SK-N-SH (cell line): ENCODE data around the gene HSF2. TPM values are rescaled to one million over a fixed set of nuclear protein-coding genes. Genes with fewer than 3 reads are reported as not detected.

Source experiments
- CTCF ChIA-PET: fragments of 300-600, 350-600 bp; formaldehyde crosslinking; extraction: SDS; loops from one replicate; lab custom pipeline; 2021; lab: Yijun Ruan, JAX
- POLR2A ChIA-PET: fragments of 350-600 bp; sonication (Branson Sonifier 250); formaldehyde crosslinking; extraction: SDS; loops from one replicate; lab custom pipeline; 2020; ENCODE audit warnings: antibody characterized with exemption, inconsistent platforms; lab: Yijun Ruan, JAX
- DNase-seq: peaks from one replicate; pipeline ENCODE4 v3.0.0; 2012
- H2AFZ ChIP-seq: fragments of 200-600 bp; sonication (generic); 2 replicates; pipeline ENCODE4 v1.8.1; 2016; ENCODE audit warnings: antibody characterized with exemption, mild to moderate bottlenecking, low read depth
- H3F3A ChIP-seq: fragments of 200-600 bp; sonication (generic); replicated peaks from 2 replicates; pipeline ENCODE3; 2016; ENCODE audit warnings: antibody characterized with exemption, mild to moderate bottlenecking; ENCODE audit not compliant: insufficient read depth
- H3K27ac ChIP-seq, 2 experiments: fragments of 200-500 bp in 1 of 2; fragments of 200-600 bp in 1 of 2; sonication (Bioruptor generic) in 1 of 2; sonication (generic), shearing (Covaris generic) in 1 of 2; 2 replicates each; pipeline versions ENCODE4 v1.5.1 to v1.6.1; 2014 to 2016; ENCODE audit warnings: low read depth in 2 of 2, inconsistent platforms in 1 of 2, low read length in 1 of 2, mild to moderate bottlenecking in 1 of 2, mixed read lengths in 1 of 2
- H3K27me3 ChIP-seq: fragments of 200-600 bp; sonication (generic), shearing (Covaris generic); 2 replicates; pipeline ENCODE4 v1.6.1; 2016; ENCODE audit warnings: mixed run types; ENCODE audit not compliant: insufficient read depth
- H3K36me3 ChIP-seq, 2 experiments: fragments of 200-500 bp in 1 of 2; fragments of 200-600 bp in 1 of 2; sonication (Bioruptor generic) in 1 of 2; sonication (generic) in 1 of 2; replicated peaks in 1 of 2; 2 replicates each; pipeline versions ENCODE3 to v1.5.1; 2014 to 2016; ENCODE audit warnings: low read length in 1 of 2, mild to moderate bottlenecking in 1 of 2; ENCODE audit not compliant: insufficient read depth in 2 of 2, control insufficient read depth in 1 of 2
- H3K4me1 ChIP-seq, 2 experiments: fragments of 200-500 bp in 1 of 2; fragments of 200-600 bp in 1 of 2; sonication (Bioruptor generic) in 1 of 2; sonication (generic), shearing (Covaris generic) in 1 of 2; 2 replicates each; pipeline versions ENCODE4 v1.5.1 to v1.6.1; 2014 to 2016; ENCODE audit warnings: low read depth in 1 of 2, low read length in 1 of 2, mixed run types in 1 of 2; ENCODE audit not compliant: insufficient read depth in 2 of 2, control insufficient read depth in 1 of 2
- H3K4me2 ChIP-seq: fragments of 200-600 bp; sonication (generic), shearing (Covaris generic); 2 replicates; pipeline ENCODE4 v1.6.1; 2017; ENCODE audit warnings: mixed run types
- H3K4me3 ChIP-seq, 2 experiments: fragments of 200-500 bp in 1 of 2; fragments of 200-600 bp in 1 of 2; sonication (Bioruptor generic) in 1 of 2; sonication (generic), shearing (Covaris generic) in 1 of 2; 2 replicates each; pipeline versions ENCODE4 v1.5.1 to v1.8.1; 2014 to 2016; ENCODE audit warnings: low read depth in 2 of 2, inconsistent platforms in 1 of 2, low read length in 1 of 2, mild to moderate bottlenecking in 1 of 2, mixed read lengths in 1 of 2, moderate library complexity in 1 of 2
- H3K79me2 ChIP-seq: fragments of 200-600 bp; sonication (generic); 2 replicates; pipeline ENCODE4 v1.8.1; 2017; ENCODE audit warnings: mild to moderate bottlenecking; ENCODE audit not compliant: insufficient read depth
- H3K9ac ChIP-seq: fragments of 200-600 bp; sonication (generic); 2 replicates; pipeline ENCODE4 v1.6.1; 2017; ENCODE audit warnings: mixed run types
- H3K9me2 ChIP-seq: fragments of 200-600 bp; sonication (generic); 2 replicates; pipeline ENCODE4 v1.6.1; 2017; ENCODE audit warnings: mixed run types
- H3K9me3 ChIP-seq: fragments of 200-600 bp; sonication (generic); 2 replicates; pipeline ENCODE4 v1.6.1; 2017; ENCODE audit warnings: mixed run types, mild to moderate bottlenecking, moderate library complexity
- H4K20me1 ChIP-seq: fragments of 200-600 bp; sonication (generic); 2 replicates; pipeline ENCODE4 v1.6.1; 2017; ENCODE audit warnings: mild to moderate bottlenecking, mixed run types; ENCODE audit not compliant: insufficient read depth
- ELF1 ChIP-seq: IDR thresholded peaks from 2 replicates; pipeline ENCODE4 v1.4.0; 2012
- EZH2phosphoT487 ChIP-seq: fragments of 200-600 bp; sonication (generic); IDR thresholded peaks from 2 replicates; pipeline ENCODE4 v1.6.1; 2017; ENCODE audit warnings: low read depth, mixed run types, mild to moderate bottlenecking, antibody characterized with exemption, moderate library complexity, borderline replicate concordance
- GABPA ChIP-seq: IDR thresholded peaks from 2 replicates; pipeline ENCODE4 v1.4.0; 2012; ENCODE audit warnings: low read depth, mild to moderate bottlenecking
- JUND ChIP-seq: IDR thresholded peaks from 2 replicates; pipeline ENCODE4 v1.4.0; 2012
- POLR2AphosphoS5 ChIP-seq: IDR thresholded peaks from 2 replicates; pipeline ENCODE4 v1.6.1; 2012; ENCODE audit warnings: low read depth, low read length
- RAD21 ChIP-seq: IDR thresholded peaks from 2 replicates; pipeline ENCODE4 v1.6.1; 2012; ENCODE audit warnings: mild to moderate bottlenecking, low read length
- REST ChIP-seq: IDR thresholded peaks from 2 replicates; pipeline ENCODE4 v1.6.1; 2012; ENCODE audit warnings: mild to moderate bottlenecking, low read depth, low read length, moderate library complexity
- SIN3A ChIP-seq: IDR thresholded peaks from 2 replicates; pipeline ENCODE4 v1.6.1; 2012; ENCODE audit warnings: low read depth, mild to moderate bottlenecking, low read length, moderate library complexity, borderline replicate concordance
- SMC3 ChIP-seq: IDR thresholded peaks from 2 replicates; pipeline ENCODE4 v1.6.1; 2012; ENCODE audit warnings: low read depth, low read length, improper control_type of control experiment
- TAF1 ChIP-seq: IDR thresholded peaks from 2 replicates; pipeline ENCODE4 v1.6.1; 2012; ENCODE audit warnings: low read depth, mild to moderate bottlenecking, low read length, moderate library complexity, borderline replicate concordance
- USF2 ChIP-seq: fragments of 150-350 bp; IDR thresholded peaks from 2 replicates; pipeline ENCODE4 v1.6.1; 2017; ENCODE audit warnings: antibody characterized with exemption, low read length, low read depth, borderline replicate concordance
- YY1 ChIP-seq: IDR thresholded peaks from 2 replicates; pipeline ENCODE4 v1.4.0; 2012; ENCODE audit warnings: low read depth, mild to moderate bottlenecking
- WGBS: methylation state at CpG from one replicate; pipeline ENCODE4 v1.1.6; 2017; ENCODE audit warnings: low lambda C conversion rate; 5-methylcytosine and 5-hydroxymethylcytosine counted together
- polyA plus RNA-seq, 3 experiments: library from polyadenylated mRNA; depleted of rRNA; stranded (reverse); fragments of >200 nt; gene quantifications; 2 replicates each; pipeline ENCODE4 v1.2.3, GENCODE V29; 2012

The HSF2 gene
- polyA plus RNA-seq, 1 of the 3 experiments (the other 2 are of a cell fraction), result 22.2 TPM

GRCh38 chr6:122389704-122390372, 9.6 kb upstream of the HSF2 start:
- Histone ChIP-seq H3F3A (no peaks in the 10 kb centered on the region), H3K4me1 (no peaks in the 10 kb centered on the region), H3K4me2 (no peak overlapping the region), H3K9me2 (no peaks in the 10 kb centered on the region), H2AFZ (no peak overlapping the region), H3K27ac (no peak overlapping the region), H3K27me3 (no peaks in the 10 kb centered on the region), H3K4me3 (no peak overlapping the region), H3K9ac (no peak overlapping the region), H3K36me3 (no peaks in the 10 kb centered on the region), H3K9me3 (no peaks in the 10 kb centered on the region), H4K20me1 (no peaks in the 10 kb centered on the region), H3K79me2 (no peaks in the 10 kb centered on the region)
- DNase-seq, result no peak
- ChIA-PET CTCF (interaction anchor here (0.6 to 2.7 kb wide), 4 partner anchors 8 to 141 kb away, joined by 3 to 7 read pairs (median 3); partner anchors contain the start of gene HSF2), POLR2A (no interaction called here)
- no peak for TF ChIP-seq SIN3A
- TF ChIP-seq REST, result no peak
- no peak for TF ChIP-seq YY1
- TF ChIP-seq JUND, result no peak
- TF ChIP-seq EZH2phosphoT487, result no peak
- no peak for TF ChIP-seq RAD21
- no peak for TF ChIP-seq ELF1
- WGBS, result 68% methylated on average over 4 of the region's 4 CpGs

- 79% methylated on average over 6 of the region's 6 CpGs for WGBS
- no peak overlapping the region for H2AFZ ChIP-seq
- H3K9me2 ChIP-seq, result no peaks in the 10 kb centered on the region
- no peak overlapping the region for H3K4me2 ChIP-seq
- no peaks in the 10 kb centered on the region for H3K79me2 ChIP-seq
- TF ChIP-seq GABPA (no peak), SMC3 (no peak), EZH2phosphoT487 (no peak), JUND (no peak), TAF1 (no peak), POLR2AphosphoS5 (no peak), USF2 (no peak)
- H3K27me3 ChIP-seq, result no peaks in the 10 kb centered on the region
- no peak overlapping the region for H3K4me3 ChIP-seq
- H3K9me3 ChIP-seq, result no peaks in the 10 kb centered on the region
- H3F3A ChIP-seq, result no peaks in the 10 kb centered on the region
- no peaks in the 10 kb centered on the region for H4K20me1 ChIP-seq
- no peaks in the 10 kb centered on the region for H3K4me1 ChIP-seq
- ChIA-PET CTCF (interaction anchor here (1.7 kb wide), 2 partner anchors 9 to 11 kb away, joined by 6 read pairs; no protein-coding TSS in a partner anchor), POLR2A (interaction anchor here (0.7 kb wide), 1 partner anchor 36 kb away, joined by 3 read pairs; no protein-coding TSS in a partner anchor)
- no peak for DNase-seq
- no peak overlapping the region for H3K27ac ChIP-seq
- no peaks in the 10 kb centered on the region for H3K36me3 ChIP-seq
- no peak overlapping the region for H3K9ac ChIP-seq
These were observed 6.7 kb upstream of the HSF2 start for GRCh38 chr6:122392564-122393350.
